Tibial nerve (tissue), 4 donors: ENCODE measurements around the gene TMC2.

Source experiments
- EP300 ChIP-seq, 2 donors: sonication (generic); formaldehyde crosslinking; IDR thresholded peaks; one replicate each; pipeline ENCODE4 v1.6.1; 2017; ENCODE audit warnings: antibody characterized with exemption in 2 of 2, mild to moderate bottlenecking in 1 of 2
- POLR2A ChIP-seq, 2 donors: fragments of 450-650 bp; IDR thresholded peaks; one replicate each; pipeline ENCODE4 v1.6.1; 2017; ENCODE audit warnings: antibody characterized with exemption in 2 of 2, mild to moderate bottlenecking in 2 of 2, moderate library complexity in 2 of 2
- TF ChIP-seq, protein P1 (sequence below), 5 experiments: fragments of 200-600 bp in 3 of 5; fragments of 450-650 bp in 2 of 5; sonication (generic) in 3 of 5; IDR thresholded peaks; one replicate each; pipeline ENCODE4 v1.5.1; 2016 to 2019; ENCODE audit warnings: antibody characterized with exemption in 5 of 5, mild to moderate bottlenecking in 3 of 5, moderate library complexity in 2 of 5

DNA sequence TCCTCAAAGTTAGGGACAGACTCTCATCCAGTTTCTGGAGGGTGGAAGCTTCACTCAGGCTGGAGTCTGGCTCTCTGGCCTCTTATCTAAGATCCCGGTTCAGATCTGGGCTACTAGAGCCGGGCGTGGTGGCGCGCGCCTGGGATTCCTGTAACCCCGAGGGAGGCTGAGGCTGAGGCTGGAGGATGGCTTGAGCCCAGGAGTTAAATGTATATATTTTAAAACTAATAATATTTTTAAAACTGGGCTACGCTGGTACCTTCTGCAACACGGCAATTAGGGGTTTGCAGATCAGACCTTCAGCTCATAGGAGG, 26.9 kb upstream of the TMC2 start:
- TF ChIP-seq, protein P1, sequence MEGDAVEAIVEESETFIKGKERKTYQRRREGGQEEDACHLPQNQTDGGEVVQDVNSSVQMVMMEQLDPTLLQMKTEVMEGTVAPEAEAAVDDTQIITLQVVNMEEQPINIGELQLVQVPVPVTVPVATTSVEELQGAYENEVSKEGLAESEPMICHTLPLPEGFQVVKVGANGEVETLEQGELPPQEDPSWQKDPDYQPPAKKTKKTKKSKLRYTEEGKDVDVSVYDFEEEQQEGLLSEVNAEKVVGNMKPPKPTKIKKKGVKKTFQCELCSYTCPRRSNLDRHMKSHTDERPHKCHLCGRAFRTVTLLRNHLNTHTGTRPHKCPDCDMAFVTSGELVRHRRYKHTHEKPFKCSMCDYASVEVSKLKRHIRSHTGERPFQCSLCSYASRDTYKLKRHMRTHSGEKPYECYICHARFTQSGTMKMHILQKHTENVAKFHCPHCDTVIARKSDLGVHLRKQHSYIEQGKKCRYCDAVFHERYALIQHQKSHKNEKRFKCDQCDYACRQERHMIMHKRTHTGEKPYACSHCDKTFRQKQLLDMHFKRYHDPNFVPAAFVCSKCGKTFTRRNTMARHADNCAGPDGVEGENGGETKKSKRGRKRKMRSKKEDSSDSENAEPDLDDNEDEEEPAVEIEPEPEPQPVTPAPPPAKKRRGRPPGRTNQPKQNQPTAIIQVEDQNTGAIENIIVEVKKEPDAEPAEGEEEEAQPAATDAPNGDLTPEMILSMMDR (IDR thresholded peaks at IDR 0.05): no peak
- TF ChIP-seq POLR2A (IDR thresholded peaks at IDR 0.05) (no peak), EP300 (IDR thresholded peaks at IDR 0.05) (no peak)
